Hepatocyte (in vitro differentiated cells): ENCODE measurements around the gene PRRT1B. TPM values are rescaled to one million over a fixed set of nuclear protein-coding genes. Genes with fewer than 3 reads are reported as not detected.

Experiments used
- DNase-seq: peaks from one replicate; pipeline ENCODE4 v3.0.0-alpha.2; 2016; ENCODE audit warnings: low spot score
- H2AFZ ChIP-seq: fragments of 200-600 bp; sonication (generic); 2 replicates; pipeline ENCODE4 v1.6.0; 2016; ENCODE audit warnings: antibody characterized with exemption, mild to moderate bottlenecking
- H3K27ac ChIP-seq: fragments of 200-600 bp; sonication (generic); 2 replicates; pipeline ENCODE4 v1.5.1; 2016; ENCODE audit warnings: mild to moderate bottlenecking
- H3K27me3 ChIP-seq: fragments of 200-600 bp; sonication (generic); 2 replicates; pipeline ENCODE4 v1.6.1; 2016
- H3K36me3 ChIP-seq: fragments of 200-600 bp; sonication (generic); replicated peaks from 2 replicates; pipeline ENCODE4 v1.5.1; 2016; ENCODE audit warnings: low read depth; ENCODE audit not compliant: insufficient read depth
- H3K4me1 ChIP-seq: fragments of 200-600 bp; sonication (generic); 2 replicates; pipeline ENCODE4 v1.5.1; 2016; ENCODE audit warnings: mild to moderate bottlenecking, moderate library complexity; ENCODE audit not compliant: insufficient read depth
- H3K4me2 ChIP-seq: fragments of 200-600 bp; sonication (generic); 2 replicates; pipeline ENCODE4 v1.6.0; 2016
- H3K4me3 ChIP-seq: fragments of 200-600 bp; sonication (generic); 2 replicates; pipeline ENCODE4 v1.5.1; 2016; ENCODE audit warnings: mild to moderate bottlenecking
- H3K79me2 ChIP-seq: fragments of 200-600 bp; sonication (generic); 2 replicates; pipeline ENCODE4 v1.6.0; 2017; ENCODE audit warnings: mild to moderate bottlenecking
- H3K9me2 ChIP-seq: fragments of 200-600 bp; sonication (generic); replicated peaks from 2 replicates; pipeline ENCODE4 v1.6.0; 2017; ENCODE audit warnings: mild to moderate bottlenecking; ENCODE audit not compliant: insufficient read depth
- H3K9me3 ChIP-seq: fragments of 200-600 bp; sonication (generic); 2 replicates; pipeline ENCODE4 v1.5.1; 2016; ENCODE audit warnings: low read depth, mild to moderate bottlenecking
- H4K20me1 ChIP-seq: fragments of 200-600 bp; sonication (generic); 2 replicates; pipeline ENCODE4 v1.6.0; 2016; ENCODE audit warnings: mild to moderate bottlenecking; ENCODE audit not compliant: insufficient read depth, poor library complexity, severe bottlenecking
- CTCF ChIP-seq: fragments of 200-600 bp; sonication (generic); IDR thresholded peaks from 2 replicates; pipeline ENCODE4 v1.5.1; 2016; ENCODE audit warnings: antibody characterized with exemption, mild to moderate bottlenecking; ENCODE audit not compliant: poor library complexity
- EZH2 ChIP-seq: fragments of 200-600 bp; sonication (generic); IDR thresholded peaks from 2 replicates; pipeline ENCODE4 v1.6.1; 2016; ENCODE audit warnings: antibody characterized with exemption, mild to moderate bottlenecking, borderline replicate concordance
- EZH2phosphoT487 ChIP-seq: fragments of 200-600 bp; sonication (generic); IDR thresholded peaks from one replicate; pipeline ENCODE4 v1.6.1; 2018; ENCODE audit warnings: antibody characterized with exemption, mild to moderate bottlenecking, low read depth, moderate library complexity; ENCODE audit not compliant: unreplicated experiment, severe bottlenecking
- WGBS: methylation state at CpG from one replicate; pipeline ENCODE4 v1.1.6; 2016; ENCODE audit warnings: low lambda C conversion rate; ENCODE audit errors: missing lambda C conversion rate; 5-methylcytosine and 5-hydroxymethylcytosine counted together
- polyA plus RNA-seq: library from polyadenylated mRNA; unstranded; fragments of >200 nt; fragmentation: Nextera tagmentation; extraction: Ambion mirVana; gene quantifications from 2 replicates; pipeline ENCODE4 v1.2.1, GENCODE V29; 2016
- total RNA-seq: library from RNA; depleted of rRNA; stranded (reverse); fragments of >200 nt; gene quantifications from 2 replicates; pipeline ENCODE4 v1.2.3, GENCODE V29; 2014

PRRT1B gene
- total and polyA plus RNA-seq, 2 experiments from 2014 or later, result 0.17 to 1.4 TPM

DNA sequence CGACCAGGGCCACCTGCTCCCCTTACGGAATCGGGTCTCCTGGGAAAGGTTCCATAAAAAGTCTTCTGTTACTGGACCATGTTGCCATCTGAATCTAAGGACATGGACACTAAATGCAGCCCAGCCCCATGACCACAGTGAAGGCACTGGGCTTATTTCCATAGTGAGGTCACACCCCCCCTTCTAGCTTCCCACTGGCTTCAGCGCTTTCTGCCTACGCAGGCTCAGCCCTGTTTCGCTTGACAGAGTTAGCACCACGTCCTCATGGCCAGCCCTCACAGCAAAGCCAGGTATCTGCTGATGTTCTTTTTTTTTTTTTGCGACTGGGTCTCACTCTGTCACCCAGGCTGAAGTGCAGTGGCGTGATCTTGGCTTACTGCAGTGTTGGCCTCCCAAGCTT, 28.4 kb upstream of the PRRT1B start:
- over 99% methylated on average over 9 of the region's 9 CpGs for WGBS
- no peaks in the 10 kb centered on the region for H3K36me3 ChIP-seq
- H3K79me2 ChIP-seq, result no peaks in the 10 kb centered on the region
- H4K20me1 ChIP-seq, result no peaks in the 10 kb centered on the region
- no peaks in the 10 kb centered on the region for H3K9me2 ChIP-seq
- no peak overlapping the region for H2AFZ ChIP-seq
- no peak overlapping the region for H3K27ac ChIP-seq
- H3K9me3 ChIP-seq, result no peaks in the 10 kb centered on the region
- no peak for DNase-seq
- no peak overlapping the region for H3K4me2 ChIP-seq
- no peak overlapping the region for H3K4me3 ChIP-seq
- no peaks in the 10 kb centered on the region for H3K27me3 ChIP-seq
- H3K4me1 ChIP-seq, result no peaks in the 10 kb centered on the region
- TF ChIP-seq EZH2phosphoT487 (no peak), EZH2 (no peak), CTCF (no peak)

GRCh38 chr9:131517761-131518190, 27.5 kb upstream of the PRRT1B start:
- Histone ChIP-seq H3K9me3 (no peaks in the 10 kb centered on the region), H4K20me1 (no peaks in the 10 kb centered on the region), H3K4me3 (no peak overlapping the region), H3K27ac (no peak overlapping the region), H3K4me1 (no peaks in the 10 kb centered on the region), H3K9me2 (no peaks in the 10 kb centered on the region), H2AFZ (no peak overlapping the region), H3K79me2 (no peaks in the 10 kb centered on the region), H3K36me3 (no peaks in the 10 kb centered on the region), H3K4me2 (no peak overlapping the region), H3K27me3 (no peaks in the 10 kb centered on the region)
- TF ChIP-seq EZH2phosphoT487 (no peak), EZH2 (no peak), CTCF (no peak)
- no peak for DNase-seq
- 93% methylated on average over 11 of the region's 11 CpGs for WGBS

DNA sequence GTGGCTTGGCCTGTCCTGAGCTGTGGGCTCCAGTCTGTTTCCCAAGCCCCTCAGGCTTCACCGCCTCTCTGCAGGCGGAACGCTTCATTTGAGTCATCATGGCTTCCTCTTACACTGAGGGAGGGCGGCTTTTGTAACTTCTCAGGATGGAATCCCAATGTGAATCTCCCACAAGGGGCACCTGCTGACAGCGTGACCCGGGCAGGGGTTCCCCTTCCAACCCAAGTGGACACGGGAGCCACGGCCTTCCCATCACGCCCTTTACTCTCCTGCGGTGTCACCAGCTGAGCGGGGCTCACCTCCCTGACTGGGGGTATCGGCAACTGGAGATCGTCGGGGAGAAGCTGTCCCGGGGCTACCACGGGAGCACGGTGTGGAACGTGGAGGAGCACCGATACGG, 26.8 kb upstream of the PRRT1B start:
- H4K20me1 ChIP-seq, result no peaks in the 10 kb centered on the region
- no peak overlapping the region for H3K4me2 ChIP-seq
- H3K9me2 ChIP-seq, result no peaks in the 10 kb centered on the region
- no peaks in the 10 kb centered on the region for H3K9me3 ChIP-seq
- H3K27ac ChIP-seq, result no peak overlapping the region
- H2AFZ ChIP-seq, result no peak overlapping the region
- H3K27me3 ChIP-seq, result no peaks in the 10 kb centered on the region
- WGBS, result 98% methylated on average over 20 of the region's 20 CpGs
- H3K79me2 ChIP-seq, result no peaks in the 10 kb centered on the region
- no peak overlapping the region for H3K4me3 ChIP-seq
- H3K4me1 ChIP-seq, result no peaks in the 10 kb centered on the region
- H3K36me3 ChIP-seq, result no peaks in the 10 kb centered on the region
- DNase-seq, result no peak
- TF ChIP-seq EZH2phosphoT487 (no peak), EZH2 (no peak), CTCF (no peak)

- Histone ChIP-seq H3K9me3 (no peaks in the 10 kb centered on the region), H2AFZ (no peak overlapping the region), H3K9me2 (no peaks in the 10 kb centered on the region), H3K4me1 (no peaks in the 10 kb centered on the region), H3K27me3 (no peaks in the 10 kb centered on the region), H3K4me3 (no peak overlapping the region), H3K27ac (no peak overlapping the region), H3K36me3 (no peaks in the 10 kb centered on the region), H4K20me1 (no peaks in the 10 kb centered on the region), H3K79me2 (no peaks in the 10 kb centered on the region), H3K4me2 (no peak overlapping the region)
- no peak for DNase-seq
- WGBS, result 80% methylated on average over 16 of the region's 16 CpGs
- no peak for TF ChIP-seq EZH2phosphoT487
Observed at GRCh38 chr9:131520503-131520902, 24.8 kb upstream of the PRRT1B start.
